GM21723 (cell line): ENCODE results near the gene MPPED2.

Source experiments
- ATAC-seq: cut with Tn5 transposase; IDR thresholded peaks from one replicate; pipeline ENCODE4 v1.9.1; 2021; ENCODE audit warnings: mild to moderate bottlenecking, moderate library complexity; ENCODE audit not compliant: unreplicated experiment

MPPED2 gene

GRCh38 chr11:30455025-30455424 lies 131.1 kb downstream of the MPPED2 start:
- no peak for ATAC-seq

- no peak for ATAC-seq
Observed at GRCh38 chr11:30454541-30454940, 131.6 kb downstream of the MPPED2 start.

GRCh38 chr11:30454111-30454510 lies 132.0 kb downstream of the MPPED2 start:
- ATAC-seq: no peak

GRCh38 chr11:30453705-30454104 lies 132.4 kb downstream of the MPPED2 start:
- no peak for ATAC-seq

- ATAC-seq: no peak
Observed at GRCh38 chr11:30452842-30453241, 133.3 kb downstream of the MPPED2 start.

- ATAC-seq: no peak
Observed at GRCh38 chr11:30452114-30452513, 134.0 kb downstream of the MPPED2 start.

GRCh38 chr11:30451626-30452025 lies 134.5 kb downstream of the MPPED2 start:
- ATAC-seq: no peak

GRCh38 chr11:30451167-30451566 lies 135.0 kb downstream of the MPPED2 start:
- no peak for ATAC-seq

- no peak for ATAC-seq
Observed at GRCh38 chr11:30447058-30447640, 139.0 kb downstream of the MPPED2 start.

GRCh38 chr11:30446520-30446919 lies 139.6 kb downstream of the MPPED2 start:
- no peak for ATAC-seq

GRCh38 chr11:30445056-30445455 lies 141.1 kb downstream of the MPPED2 start:
- ATAC-seq: no peak

GRCh38 chr11:30440510-30440909 lies 145.6 kb downstream of the MPPED2 start:
- no peak for ATAC-seq

- ATAC-seq: no peak
Observed at GRCh38 chr11:30436801-30437200, 149.4 kb downstream of the MPPED2 start.

GRCh38 chr11:30435488-30435887 lies 150.7 kb downstream of the MPPED2 start:
- ATAC-seq: no peak

- no peak for ATAC-seq
Observed at GRCh38 chr11:30434901-30435300, 151.3 kb downstream of the MPPED2 start.

GRCh38 chr11:30433831-30434230 lies 152.3 kb downstream of the MPPED2 start:
- ATAC-seq: no peak

- ATAC-seq: no peak
Observed at GRCh38 chr11:30432716-30433115, 153.4 kb downstream of the MPPED2 start.

GRCh38 chr11:30432178-30432577 lies 154.0 kb downstream of the MPPED2 start:
- ATAC-seq: peak; percentile 65

- ATAC-seq: no peak
Observed at GRCh38 chr11:30431127-30431814, 154.9 kb downstream of the MPPED2 start.

- ATAC-seq: no peak
Observed at GRCh38 chr11:30429550-30429949, 156.6 kb downstream of the MPPED2 start.

GRCh38 chr11:30426781-30427180 lies 159.4 kb downstream of the MPPED2 start:
- ATAC-seq: no peak

GRCh38 chr11:30424844-30425243 lies 161.3 kb downstream of the MPPED2 start:
- ATAC-seq: no peak

GRCh38 chr11:30424321-30424720 lies 161.8 kb downstream of the MPPED2 start:
- no peak for ATAC-seq
